Rectal smooth muscle tissue (tissue), 1 donor: ENCODE results near the gene ADCY3.

ENCODE experiments used
- H3K27ac ChIP-seq: one replicate; pipeline ENCODE4 v1.7.0; 2013; ENCODE audit warnings: low read depth, low read length, inconsistent platforms
- H3K27me3 ChIP-seq: one replicate; pipeline ENCODE4 v1.7.0; 2013; ENCODE audit warnings: low read length; ENCODE audit not compliant: control insufficient read depth, insufficient read depth
- H3K36me3 ChIP-seq: one replicate; pipeline ENCODE4 v1.7.0; 2013; ENCODE audit warnings: low read length; ENCODE audit not compliant: control insufficient read depth, insufficient read depth
- H3K4me1 ChIP-seq: one replicate; pipeline ENCODE4 v1.7.0; 2013; ENCODE audit warnings: low read length; ENCODE audit not compliant: control insufficient read depth, insufficient read depth
- H3K4me3 ChIP-seq: one replicate; pipeline ENCODE4 v1.7.0; 2013; ENCODE audit warnings: low read length
- H3K9ac ChIP-seq: one replicate; pipeline ENCODE4 v1.7.0; 2013; ENCODE audit warnings: low read length

The ADCY3 gene

DNA sequence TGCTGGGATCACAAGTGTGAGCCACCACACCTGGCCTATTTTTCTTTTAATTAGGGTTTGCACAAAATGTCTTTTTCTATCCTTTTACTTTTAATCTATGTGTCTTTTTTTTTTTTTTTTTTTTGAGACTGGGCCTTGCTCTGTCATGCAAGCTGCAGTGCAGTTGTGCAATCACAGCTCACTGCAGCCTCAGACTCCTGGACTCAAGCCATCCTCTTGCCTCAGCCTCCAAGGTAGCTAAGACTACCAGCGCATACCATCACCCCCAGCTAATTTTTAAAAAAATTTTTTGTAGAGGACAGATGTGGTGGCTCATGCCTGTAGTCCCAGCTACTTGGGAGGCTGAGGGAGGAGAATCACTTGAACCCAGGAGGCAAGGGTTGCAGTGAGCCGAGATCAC is 27.1 kb downstream of the ADCY3 start:
- Histone ChIP-seq H3K4me3 (no peak overlapping the region), H3K36me3 (peaks cover 3% of the 10 kb centered on the region), H3K9ac (no peak overlapping the region), H3K4me1 (no peaks in the 10 kb centered on the region), H3K27ac (no peak overlapping the region), H3K27me3 (no peaks in the 10 kb centered on the region)

DNA sequence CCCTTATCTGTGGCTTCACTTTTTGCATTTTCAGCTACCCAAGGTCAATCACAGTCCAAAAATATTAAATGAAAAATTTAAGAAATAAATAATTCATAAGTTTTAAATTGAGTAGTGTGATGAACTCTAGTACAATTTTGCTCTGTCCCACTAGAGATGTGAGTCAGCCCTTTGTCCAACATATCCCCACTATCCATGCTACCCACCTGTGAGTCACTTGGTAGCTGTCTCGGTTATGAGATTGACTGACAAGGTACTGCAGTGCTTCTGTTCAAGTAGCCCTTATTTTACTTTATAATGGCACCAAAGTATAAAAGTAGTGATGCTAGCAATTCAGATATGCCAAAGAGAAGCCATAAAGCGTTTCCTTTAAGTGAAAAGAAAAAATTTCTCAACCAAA is 28.8 kb downstream of the ADCY3 start:
- H3K4me1 ChIP-seq: no peaks in the 10 kb centered on the region
- H3K27ac ChIP-seq: no peak overlapping the region
- H3K9ac ChIP-seq: no peak overlapping the region
- H3K27me3 ChIP-seq: no peaks in the 10 kb centered on the region
- H3K36me3 ChIP-seq: peaks cover 2% of the 10 kb centered on the region
- H3K4me3 ChIP-seq: no peak overlapping the region

DNA sequence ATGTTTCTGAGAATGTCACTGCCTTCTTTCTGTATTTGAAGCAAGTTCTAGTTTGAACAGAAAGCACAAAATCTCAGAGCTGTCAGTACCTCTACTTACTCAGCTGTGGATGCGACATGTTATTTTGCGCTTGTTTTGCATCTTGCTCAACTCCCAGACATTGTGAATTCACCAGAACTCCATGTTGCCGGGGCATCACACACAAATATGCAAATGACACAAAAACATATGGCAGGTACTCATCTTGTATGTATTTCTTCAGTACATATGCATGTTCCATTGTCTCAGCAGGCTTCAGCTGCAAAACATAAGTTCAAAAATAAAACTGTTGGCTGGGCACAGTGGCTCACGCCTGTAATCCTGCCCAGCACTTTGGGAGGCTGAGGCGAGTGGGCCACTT is 30.8 kb downstream of the ADCY3 start:
- Histone ChIP-seq H3K27me3 (no peaks in the 10 kb centered on the region), H3K4me1 (no peaks in the 10 kb centered on the region), H3K36me3 (peaks cover 2% of the 10 kb centered on the region), H3K4me3 (no peak overlapping the region), H3K9ac (no peak overlapping the region), H3K27ac (no peak overlapping the region)

DNA sequence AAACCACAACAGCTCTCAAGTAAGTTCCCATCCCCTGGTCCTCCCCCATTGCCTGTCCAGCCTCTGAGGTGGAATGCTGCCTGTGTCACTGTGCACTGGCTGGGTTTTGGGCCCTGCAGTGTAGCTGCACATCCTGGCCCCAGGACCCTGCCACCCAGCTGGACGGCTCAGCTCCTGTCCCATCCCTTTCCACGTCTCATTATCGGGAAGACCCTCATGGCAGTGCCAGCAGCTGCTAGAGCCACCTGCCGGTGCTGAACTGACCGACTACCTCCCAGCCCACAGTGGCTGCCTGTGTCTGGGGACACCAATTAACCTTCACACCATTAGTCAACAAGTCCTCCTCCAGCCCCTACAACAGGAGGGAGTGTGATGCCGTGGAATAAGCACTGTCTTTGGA is 31.9 kb downstream of the ADCY3 start:
- H3K9ac ChIP-seq: no peak overlapping the region
- H3K36me3 ChIP-seq: peaks cover 2% of the 10 kb centered on the region
- H3K4me3 ChIP-seq: no peak overlapping the region
- H3K4me1 ChIP-seq: no peaks in the 10 kb centered on the region
- no peak overlapping the region for H3K27ac ChIP-seq
- H3K27me3 ChIP-seq: no peaks in the 10 kb centered on the region

DNA sequence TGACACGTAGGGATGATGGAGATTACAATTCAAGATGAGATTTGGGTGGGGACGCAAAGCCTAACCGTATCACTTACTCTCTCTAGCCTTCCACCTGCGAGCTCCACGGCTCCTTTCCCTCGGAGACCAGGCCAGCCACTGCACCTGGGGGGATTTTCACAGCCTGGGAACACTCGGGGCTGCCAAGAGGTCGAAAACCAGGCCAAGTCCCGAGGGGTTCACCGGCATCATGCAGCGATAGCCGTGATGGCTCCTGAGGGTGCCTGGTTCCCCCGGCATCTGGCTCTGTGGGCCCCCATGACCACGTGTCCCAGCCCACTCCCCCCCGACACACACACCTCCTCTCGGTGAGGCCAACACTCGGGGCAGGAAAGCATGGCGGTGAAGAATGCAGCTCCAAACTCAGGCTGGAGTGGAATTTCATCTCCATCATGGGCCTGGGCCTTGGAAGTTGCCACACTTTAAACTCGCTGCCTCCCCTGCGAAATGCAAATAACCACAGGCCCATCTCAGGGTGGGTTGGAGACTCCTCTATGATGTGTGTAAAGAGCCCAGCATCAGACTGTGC is 32.6 kb downstream of the ADCY3 start:
- no peak overlapping the region for H3K4me3 ChIP-seq
- no peak overlapping the region for H3K27ac ChIP-seq
- no peaks in the 10 kb centered on the region for H3K4me1 ChIP-seq
- no peak overlapping the region for H3K9ac ChIP-seq
- H3K36me3 ChIP-seq: peaks cover 2% of the 10 kb centered on the region
- no peaks in the 10 kb centered on the region for H3K27me3 ChIP-seq

DNA sequence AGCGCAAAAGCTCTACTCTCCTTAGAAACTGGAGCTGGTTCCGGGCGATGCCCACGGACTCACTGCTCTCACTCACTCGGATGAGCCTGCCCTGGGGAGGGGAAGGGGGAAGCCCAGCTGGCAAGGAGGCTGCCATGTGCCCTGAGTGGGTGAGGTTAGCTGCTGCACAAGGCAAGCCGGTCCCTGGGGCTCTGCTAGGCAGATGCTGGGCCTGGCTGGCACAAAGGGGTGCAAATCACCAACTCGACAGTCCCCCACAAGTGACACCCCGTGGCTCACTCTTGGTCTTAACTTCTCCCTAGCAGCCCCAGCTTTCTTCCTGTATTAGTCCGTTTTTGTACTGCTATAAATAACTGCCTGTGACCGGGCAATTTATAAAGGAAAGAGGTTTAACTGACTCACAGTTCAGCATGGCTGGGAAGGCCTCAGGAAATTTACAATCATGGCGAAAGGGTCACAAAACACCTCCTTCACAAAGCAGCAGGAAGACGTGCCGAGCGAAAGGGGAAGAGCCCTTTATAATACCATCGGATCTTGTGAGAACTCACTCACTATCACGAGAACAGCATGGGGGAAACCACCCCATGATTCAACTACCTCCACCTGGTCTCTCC is 33.2 kb downstream of the ADCY3 start:
- Histone ChIP-seq H3K27me3 (no peaks in the 10 kb centered on the region), H3K4me3 (peak overlapping the region; percentile 9), H3K9ac (no peak overlapping the region), H3K4me1 (no peaks in the 10 kb centered on the region), H3K27ac (no peak overlapping the region), H3K36me3 (peaks cover 2% of the 10 kb centered on the region)

DNA sequence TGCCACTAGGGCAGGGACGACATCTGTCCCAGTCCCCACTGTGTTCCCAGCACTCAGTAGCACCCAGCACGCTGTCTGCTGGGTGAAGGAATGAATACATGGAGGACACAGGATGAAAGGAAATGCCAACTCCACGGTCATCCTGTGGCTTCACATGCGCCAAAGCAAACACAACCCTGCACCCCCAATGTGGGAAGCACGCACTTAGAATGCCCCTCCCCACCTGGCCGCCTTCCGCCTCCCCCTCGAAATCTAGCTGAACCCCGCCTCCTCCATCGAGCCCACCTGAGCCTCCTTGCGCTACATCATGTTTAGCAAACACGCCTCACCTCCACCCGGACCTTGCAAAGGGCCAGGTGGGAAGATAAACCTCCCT is 33.9 kb downstream of the ADCY3 start:
- Histone ChIP-seq H3K27me3 (no peaks in the 10 kb centered on the region), H3K27ac (no peak overlapping the region), H3K9ac (no peak overlapping the region), H3K36me3 (peaks cover 2% of the 10 kb centered on the region), H3K4me3 (no peak overlapping the region), H3K4me1 (no peaks in the 10 kb centered on the region)

DNA sequence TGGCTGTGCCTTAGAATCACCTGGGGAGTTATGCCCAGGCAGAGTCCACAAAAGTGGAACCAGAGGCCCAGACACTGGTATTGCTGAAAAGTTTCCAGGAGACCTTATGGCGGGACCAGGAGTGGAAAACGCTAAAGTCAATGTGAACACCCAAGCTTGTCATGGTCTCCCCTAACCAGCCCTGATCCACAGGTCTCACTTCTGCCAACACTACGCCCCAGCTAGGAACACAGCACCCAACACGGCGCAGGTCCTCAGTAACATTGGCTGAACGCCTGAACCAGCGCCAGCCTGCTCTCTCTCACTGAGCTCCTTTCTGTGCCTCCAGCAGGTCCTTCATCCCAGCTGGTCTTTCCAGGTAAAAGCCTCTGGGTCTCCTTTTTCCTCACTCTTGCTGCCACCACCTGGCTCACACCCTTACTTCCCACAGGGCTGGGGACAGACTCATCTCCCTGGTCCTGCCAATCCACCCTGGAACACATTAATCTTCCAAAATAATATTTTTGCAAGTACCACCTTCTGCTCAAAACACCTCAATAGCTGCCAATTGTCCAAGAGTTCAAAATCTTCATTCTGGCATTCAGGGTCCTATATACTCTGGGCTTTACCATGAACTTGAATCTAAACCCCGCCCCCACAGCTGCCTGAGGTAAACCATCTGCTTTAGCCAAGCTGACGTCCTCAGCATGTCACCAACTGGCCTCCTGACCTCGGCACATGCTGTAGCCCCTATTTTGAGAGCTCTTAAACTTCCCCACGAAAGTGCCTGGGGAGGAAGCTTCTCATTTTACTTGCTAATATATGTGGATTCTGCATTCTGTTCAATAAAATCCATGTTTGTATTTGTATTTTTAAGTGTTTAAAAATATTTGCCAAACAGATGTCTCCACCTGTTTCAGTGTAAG is 34.6 kb downstream of the ADCY3 start:
- Histone ChIP-seq H3K27me3 (no peaks in the 10 kb centered on the region), H3K27ac (no peak overlapping the region), H3K4me1 (no peaks in the 10 kb centered on the region), H3K4me3 (no peak overlapping the region), H3K36me3 (peaks cover 2% of the 10 kb centered on the region), H3K9ac (no peak overlapping the region)

DNA sequence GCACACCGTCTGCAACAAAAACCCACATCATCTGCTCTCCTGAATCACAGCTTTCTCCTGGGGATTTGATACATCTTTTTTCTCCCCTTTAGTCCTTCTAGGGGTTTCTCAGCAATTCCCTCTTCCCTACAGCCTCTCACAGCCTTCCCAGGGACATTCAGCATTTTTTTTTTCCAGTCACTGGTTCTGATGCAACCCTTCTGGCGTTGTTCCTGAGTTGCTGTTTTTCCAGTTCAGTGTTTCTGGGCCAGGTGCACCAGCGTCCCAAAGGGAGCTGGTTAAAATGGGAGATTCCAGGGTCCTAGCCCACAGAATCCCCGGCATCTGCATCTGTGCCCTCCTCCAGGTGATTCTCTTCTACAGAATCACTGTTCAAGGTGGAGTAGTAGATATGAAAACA is 36.1 kb downstream of the ADCY3 start:
- Histone ChIP-seq H3K4me1 (no peaks in the 10 kb centered on the region), H3K27ac (no peak overlapping the region), H3K9ac (no peak overlapping the region), H3K4me3 (no peak overlapping the region), H3K36me3 (no peaks in the 10 kb centered on the region), H3K27me3 (no peaks in the 10 kb centered on the region)

DNA sequence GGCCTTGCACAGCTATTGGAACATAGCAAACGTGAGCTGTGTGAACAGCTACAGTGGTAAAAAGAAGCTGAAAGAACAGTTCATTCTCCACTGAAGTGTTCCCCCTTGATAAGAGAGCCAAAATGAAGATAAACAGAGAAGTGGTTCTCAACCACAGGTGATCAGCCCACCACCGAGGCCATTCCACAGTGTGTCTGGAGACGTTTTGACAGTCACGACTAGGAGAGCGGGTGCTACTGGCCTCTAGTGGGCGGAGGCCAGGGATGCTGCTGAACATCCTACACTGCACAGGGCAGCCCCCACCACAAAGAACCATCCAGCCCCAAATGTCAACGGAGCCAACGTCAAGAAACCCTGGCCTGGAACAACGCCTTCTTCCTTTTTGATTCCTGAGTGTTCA is 38.4 kb downstream of the ADCY3 start:
- Histone ChIP-seq H3K27me3 (no peaks in the 10 kb centered on the region), H3K4me3 (no peak overlapping the region), H3K27ac (no peak overlapping the region), H3K4me1 (no peaks in the 10 kb centered on the region), H3K36me3 (no peaks in the 10 kb centered on the region), H3K9ac (no peak overlapping the region)

DNA sequence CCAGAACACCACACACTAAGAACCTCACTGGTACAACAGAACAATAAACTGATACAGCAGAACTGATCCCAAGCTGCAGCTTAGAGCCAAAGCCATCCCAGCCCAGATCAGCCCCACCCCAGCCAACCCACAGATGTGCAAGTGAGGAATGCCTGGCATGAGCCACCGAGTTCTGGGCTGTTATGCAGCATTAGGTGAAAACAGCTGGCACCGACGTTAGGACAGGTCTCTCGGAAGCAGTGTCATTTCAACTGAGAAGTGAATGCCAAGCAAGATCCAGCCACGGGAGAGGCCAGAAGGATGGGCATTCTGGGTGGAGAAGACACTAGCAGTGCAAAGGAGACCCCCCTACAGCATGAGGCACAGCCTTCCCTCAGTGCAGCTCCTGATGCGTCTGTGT is 38.9 kb downstream of the ADCY3 start:
- no peak overlapping the region for H3K4me3 ChIP-seq
- no peaks in the 10 kb centered on the region for H3K4me1 ChIP-seq
- H3K36me3 ChIP-seq: no peaks in the 10 kb centered on the region
- no peak overlapping the region for H3K9ac ChIP-seq
- H3K27me3 ChIP-seq: no peaks in the 10 kb centered on the region
- H3K27ac ChIP-seq: no peak overlapping the region

DNA sequence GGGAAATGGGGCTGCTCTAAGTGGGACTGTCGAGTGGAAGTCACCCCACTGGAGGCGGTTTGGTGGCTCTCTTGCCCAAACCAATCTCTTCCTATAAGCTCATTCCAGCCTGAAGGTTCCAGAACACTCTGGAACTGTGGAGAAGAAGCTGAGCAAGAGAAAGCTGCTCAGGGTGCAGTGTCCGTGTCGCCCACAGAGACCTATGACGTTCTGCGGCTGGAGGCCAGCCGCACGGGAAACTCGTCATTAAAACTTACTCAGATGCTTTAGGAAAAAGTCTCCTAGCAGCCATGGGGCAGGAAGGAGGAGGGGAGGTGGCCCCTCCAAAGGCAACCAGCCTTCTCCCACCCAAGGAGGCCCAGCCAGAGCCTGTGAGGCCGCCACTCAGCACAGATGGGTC is 41.7 kb downstream of the ADCY3 start:
- Histone ChIP-seq H3K9ac (no peak overlapping the region), H3K27ac (no peak overlapping the region), H3K27me3 (no peaks in the 10 kb centered on the region), H3K4me3 (no peak overlapping the region), H3K4me1 (no peaks in the 10 kb centered on the region), H3K36me3 (no peaks in the 10 kb centered on the region)

DNA sequence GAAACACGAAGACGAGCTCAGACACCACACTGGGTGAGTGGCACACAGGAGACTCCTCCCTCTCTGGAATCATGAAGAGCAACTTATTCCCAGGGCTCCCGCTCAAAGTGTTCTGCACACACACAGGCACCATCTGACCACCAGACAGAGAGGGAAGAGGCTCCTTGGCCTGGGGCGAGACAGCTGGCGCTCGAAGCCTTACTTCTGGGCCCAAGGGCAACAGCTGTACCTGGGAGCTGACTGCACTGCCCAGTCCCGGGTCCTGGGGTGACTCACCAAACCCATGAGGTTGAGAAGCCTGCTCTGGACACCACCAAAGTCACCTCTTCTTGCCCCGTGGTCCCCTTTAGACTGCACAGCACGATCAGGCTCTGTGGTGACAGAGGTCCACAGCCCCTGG is 42.4 kb downstream of the ADCY3 start:
- H3K4me3 ChIP-seq: no peak overlapping the region
- no peak overlapping the region for H3K9ac ChIP-seq
- H3K27me3 ChIP-seq: no peaks in the 10 kb centered on the region
- no peaks in the 10 kb centered on the region for H3K4me1 ChIP-seq
- H3K36me3 ChIP-seq: no peaks in the 10 kb centered on the region
- H3K27ac ChIP-seq: no peak overlapping the region
